ENCODE measurements around the gene PDE1C. TPM values are rescaled to one million over a fixed set of nuclear protein-coding genes. Genes with fewer than 3 reads are reported as not detected.

Gene PDE1C
- total RNA-seq, 3 donors from 2014 or later = not detected

GRCh38 chr7:31940167-31940566 is 130.0 kb downstream of the PDE1C start:
- H3K9me3 Mint-ChIP-seq = peaks cover 5% of the 10 kb centered on the region
- ATAC-seq (no peak), DNase-seq (no peak)
- no peaks in the 10 kb centered on the region for H3K27me3 Mint-ChIP-seq (ENCODE audit: low read depth)
- H3K4me1 Mint-ChIP-seq (ENCODE audit: low read depth) = no peaks in the 10 kb centered on the region
- H3K36me3 Mint-ChIP-seq (ENCODE audit: insufficient read depth) = no peaks in the 10 kb centered on the region
- no peak overlapping the region for H3K4me3 Mint-ChIP-seq

- DNase-seq = no peak
- Mint-ChIP-seq H3K4me1 (ENCODE audit: low read depth) (no peaks in the 10 kb centered on the region), H3K27me3 (ENCODE audit: low read depth) (no peaks in the 10 kb centered on the region), H3K9me3 (peaks cover 5% of the 10 kb centered on the region), H3K36me3 (ENCODE audit: insufficient read depth) (no peaks in the 10 kb centered on the region), H3K4me3 (no peak overlapping the region)
- ATAC-seq = no peak
Observed at GRCh38 chr7:31939076-31939475, 131.1 kb downstream of the PDE1C start.

GRCh38 chr7:31938650-31939049 is 131.6 kb downstream of the PDE1C start:
- Mint-ChIP-seq H3K36me3 (ENCODE audit: insufficient read depth) (no peaks in the 10 kb centered on the region), H3K4me3 (no peak overlapping the region), H3K9me3 (peaks cover 5% of the 10 kb centered on the region), H3K4me1 (ENCODE audit: low read depth) (no peaks in the 10 kb centered on the region), H3K27me3 (ENCODE audit: low read depth) (no peaks in the 10 kb centered on the region)
- ATAC-seq (no peak), DNase-seq (no peak)

- Mint-ChIP-seq H3K4me3 (no peak overlapping the region), H3K27me3 (ENCODE audit: low read depth) (no peaks in the 10 kb centered on the region), H3K9me3 (peaks cover 5% of the 10 kb centered on the region), H3K4me1 (ENCODE audit: low read depth) (no peaks in the 10 kb centered on the region), H3K36me3 (ENCODE audit: insufficient read depth) (no peaks in the 10 kb centered on the region)
- no peak for DNase-seq
- no peak for ATAC-seq
Observed at GRCh38 chr7:31937982-31938381, 132.2 kb downstream of the PDE1C start.

- DNase-seq = no peak
- Mint-ChIP-seq H3K4me3 (no peak overlapping the region), H3K9me3 (peaks cover 17% of the 10 kb centered on the region), H3K4me1 (ENCODE audit: low read depth) (no peaks in the 10 kb centered on the region), H3K36me3 (ENCODE audit: insufficient read depth) (no peaks in the 10 kb centered on the region), H3K27me3 (ENCODE audit: low read depth) (no peaks in the 10 kb centered on the region)
- no peak for ATAC-seq
Observed at GRCh38 chr7:31935124-31936054, 134.8 kb downstream of the PDE1C start.

GRCh38 chr7:31934551-31934950 is 135.7 kb downstream of the PDE1C start:
- Mint-ChIP-seq H3K27me3 (ENCODE audit: low read depth) (no peaks in the 10 kb centered on the region), H3K4me1 (ENCODE audit: low read depth) (no peaks in the 10 kb centered on the region), H3K36me3 (ENCODE audit: insufficient read depth) (no peaks in the 10 kb centered on the region), H3K4me3 (no peak overlapping the region), H3K9me3 (peaks cover 19% of the 10 kb centered on the region)
- ATAC-seq (no peak), DNase-seq (no peak)

GRCh38 chr7:31933481-31933880 is 136.7 kb downstream of the PDE1C start:
- no peak for ATAC-seq
- Mint-ChIP-seq H3K27me3 (ENCODE audit: low read depth) (no peaks in the 10 kb centered on the region), H3K4me1 (ENCODE audit: low read depth) (no peaks in the 10 kb centered on the region), H3K4me3 (no peak overlapping the region), H3K36me3 (ENCODE audit: insufficient read depth) (no peaks in the 10 kb centered on the region), H3K9me3 (peaks cover 22% of the 10 kb centered on the region)
- DNase-seq = no peak

- Mint-ChIP-seq H3K36me3 (ENCODE audit: insufficient read depth) (no peaks in the 10 kb centered on the region), H3K9me3 (peaks cover 16% of the 10 kb centered on the region), H3K4me1 (ENCODE audit: low read depth) (no peaks in the 10 kb centered on the region), H3K4me3 (no peak overlapping the region), H3K27me3 (ENCODE audit: low read depth) (no peaks in the 10 kb centered on the region)
- ATAC-seq = no peak
- DNase-seq = no peak
Observed at GRCh38 chr7:31926991-31927584, 143.1 kb downstream of the PDE1C start.

GRCh38 chr7:31925753-31926454 is 144.3 kb downstream of the PDE1C start:
- no peaks in the 10 kb centered on the region for H3K36me3 Mint-ChIP-seq (ENCODE audit: insufficient read depth)
- no peak overlapping the region for H3K4me3 Mint-ChIP-seq
- H3K9me3 Mint-ChIP-seq = peaks cover 7% of the 10 kb centered on the region
- no peaks in the 10 kb centered on the region for H3K27me3 Mint-ChIP-seq (ENCODE audit: low read depth)
- DNase-seq (no peak), ATAC-seq (no peak)
- H3K4me1 Mint-ChIP-seq (ENCODE audit: low read depth) = no peaks in the 10 kb centered on the region

GRCh38 chr7:31924251-31924650 is 146.0 kb downstream of the PDE1C start:
- Mint-ChIP-seq H3K4me3 (no peak overlapping the region), H3K27me3 (ENCODE audit: low read depth) (no peaks in the 10 kb centered on the region), H3K9me3 (no peaks in the 10 kb centered on the region), H3K36me3 (ENCODE audit: insufficient read depth) (no peaks in the 10 kb centered on the region), H3K4me1 (ENCODE audit: low read depth) (no peaks in the 10 kb centered on the region)
- DNase-seq = no peak
- no peak for ATAC-seq

- no peak overlapping the region for H3K4me3 Mint-ChIP-seq
- DNase-seq (no peak), ATAC-seq (no peak)
- no peaks in the 10 kb centered on the region for H3K9me3 Mint-ChIP-seq
- no peaks in the 10 kb centered on the region for H3K27me3 Mint-ChIP-seq (ENCODE audit: low read depth)
- no peaks in the 10 kb centered on the region for H3K4me1 Mint-ChIP-seq (ENCODE audit: low read depth)
- H3K36me3 Mint-ChIP-seq (ENCODE audit: insufficient read depth) = no peaks in the 10 kb centered on the region
Observed at GRCh38 chr7:31922848-31923247, 147.4 kb downstream of the PDE1C start.

GRCh38 chr7:31921047-31921446 is 149.2 kb downstream of the PDE1C start:
- Mint-ChIP-seq H3K36me3 (ENCODE audit: insufficient read depth) (no peaks in the 10 kb centered on the region), H3K4me3 (no peak overlapping the region), H3K27me3 (ENCODE audit: low read depth) (no peaks in the 10 kb centered on the region), H3K4me1 (ENCODE audit: low read depth) (no peaks in the 10 kb centered on the region), H3K9me3 (no peaks in the 10 kb centered on the region)
- ATAC-seq (no peak), DNase-seq (no peak)

- no peaks in the 10 kb centered on the region for H3K4me1 Mint-ChIP-seq (ENCODE audit: low read depth)
- ATAC-seq (no peak), DNase-seq (no peak)
- no peaks in the 10 kb centered on the region for H3K27me3 Mint-ChIP-seq (ENCODE audit: low read depth)
- no peaks in the 10 kb centered on the region for H3K9me3 Mint-ChIP-seq
- H3K36me3 Mint-ChIP-seq (ENCODE audit: insufficient read depth) = no peaks in the 10 kb centered on the region
- no peak overlapping the region for H3K4me3 Mint-ChIP-seq
Observed at GRCh38 chr7:31919678-31920369, 150.4 kb downstream of the PDE1C start.

GRCh38 chr7:31918706-31919393 is 151.4 kb downstream of the PDE1C start:
- Mint-ChIP-seq H3K4me3 (no peak overlapping the region), H3K36me3 (ENCODE audit: insufficient read depth) (no peaks in the 10 kb centered on the region), H3K4me1 (ENCODE audit: low read depth) (no peaks in the 10 kb centered on the region), H3K27me3 (ENCODE audit: low read depth) (no peaks in the 10 kb centered on the region), H3K9me3 (no peaks in the 10 kb centered on the region)
- no peak for ATAC-seq
- DNase-seq = no peak

Data from activated T-cell treated with anti-CD3 and anti-CD28 coated beads, Interleukin-2, amount 50 U/mL, for 4 hours (primary cell).